Upper lobe of left lung (tissue), 6 donors: ENCODE data around the gene CCT7. TPM values are rescaled to one million over a fixed set of nuclear protein-coding genes. Genes with fewer than 3 reads are reported as not detected.

Experiments
- ATAC-seq, 2 donors: fragments of 200-7000 bp; cut with Tn5 transposase; one replicate each; pipeline ENCODE4 v1.9.1; 2022; ENCODE audit warnings: mild to moderate bottlenecking in 2 of 2, moderate library complexity in 2 of 2; ENCODE audit not compliant: low FRiP score in 2 of 2
- DNase-seq, 2 donors: peaks; one replicate each; pipeline ENCODE4 v3.0.0-alpha.2; 2019 to 2020
- H3K27ac ChIP-seq, 4 donors: fragments of 200-600 bp; sonication (generic); one replicate each; pipeline ENCODE4 v1.5.1; 2016 to 2019
- H3K27me3 ChIP-seq, 4 donors: fragments of 200-600 bp; sonication (generic); one replicate each; pipeline ENCODE4 v1.5.1; 2017 to 2019
- H3K36me3 ChIP-seq, 4 donors: fragments of 200-600 bp; sonication (generic); one replicate each; pipeline ENCODE4 v1.5.1; 2016 to 2019
- H3K4me1 ChIP-seq, 4 donors: fragments of 200-600 bp; sonication (generic); one replicate each; pipeline ENCODE4 v1.5.1; 2018 to 2019
- H3K4me3 ChIP-seq, 4 donors: fragments of 200-600 bp; sonication (generic); one replicate each; pipeline ENCODE4 v1.5.1; 2017 to 2019; ENCODE audit warnings: mild to moderate bottlenecking in 2 of 4, moderate library complexity in 1 of 4
- H3K9me3 ChIP-seq, 4 donors: fragments of 200-600 bp; sonication (generic); one replicate each; pipeline ENCODE4 v1.5.1; 2018 to 2019
- EP300 ChIP-seq, 4 donors: sonication (generic); formaldehyde crosslinking; IDR thresholded peaks; one replicate each; pipeline ENCODE4 v1.5.1; 2017; ENCODE audit warnings: antibody characterized with exemption in 4 of 4, control low read depth in 2 of 4
- POLR2A ChIP-seq, 4 donors: fragments of 450-650 bp; IDR thresholded peaks; one replicate each; pipeline ENCODE4 v1.5.1; 2016 to 2017; ENCODE audit warnings: antibody characterized with exemption in 4 of 4, mild to moderate bottlenecking in 2 of 4
- POLR2AphosphoS5 ChIP-seq, 2 donors: sonication (generic); formaldehyde crosslinking; IDR thresholded peaks; one replicate each; pipeline ENCODE4 v1.5.1; 2017; ENCODE audit warnings: antibody characterized with exemption in 2 of 2
- WGBS, 2 donors: methylation state at CpG; one replicate each; pipeline ENCODE4 v1.1.5; 2017 to 2018; 5-methylcytosine and 5-hydroxymethylcytosine counted together
- total RNA-seq, 6 donors: library from RNA; depleted of rRNA in 4 of 6; stranded (reverse); fragments of >200 nt in 4 of 6; gene quantifications; one replicate each; pipeline versions ENCODE4 v1.1.0 to v1.2.1, GENCODE V29; 2016 to 2021
- TF ChIP-seq, protein P1 (sequence below), 6 experiments: fragments of 450-650 bp in 4 of 6; fragments of 200-600 bp in 2 of 6; sonication (generic) in 2 of 6; IDR thresholded peaks; one replicate each; pipeline ENCODE4 v1.5.1; 2016 to 2019; ENCODE audit warnings: antibody characterized with exemption in 6 of 6
- donor health status: DM: no; HTN: no; CAD: no; lungs with moderate emphysema.
- donor health status: DM: no; HTN: yes; CAD: no; lungs with severe emphysema.

Gene CCT7
- total RNA-seq, 6 donors from 2014 or later: 70.2 to 183 (median 129) TPM

DNA sequence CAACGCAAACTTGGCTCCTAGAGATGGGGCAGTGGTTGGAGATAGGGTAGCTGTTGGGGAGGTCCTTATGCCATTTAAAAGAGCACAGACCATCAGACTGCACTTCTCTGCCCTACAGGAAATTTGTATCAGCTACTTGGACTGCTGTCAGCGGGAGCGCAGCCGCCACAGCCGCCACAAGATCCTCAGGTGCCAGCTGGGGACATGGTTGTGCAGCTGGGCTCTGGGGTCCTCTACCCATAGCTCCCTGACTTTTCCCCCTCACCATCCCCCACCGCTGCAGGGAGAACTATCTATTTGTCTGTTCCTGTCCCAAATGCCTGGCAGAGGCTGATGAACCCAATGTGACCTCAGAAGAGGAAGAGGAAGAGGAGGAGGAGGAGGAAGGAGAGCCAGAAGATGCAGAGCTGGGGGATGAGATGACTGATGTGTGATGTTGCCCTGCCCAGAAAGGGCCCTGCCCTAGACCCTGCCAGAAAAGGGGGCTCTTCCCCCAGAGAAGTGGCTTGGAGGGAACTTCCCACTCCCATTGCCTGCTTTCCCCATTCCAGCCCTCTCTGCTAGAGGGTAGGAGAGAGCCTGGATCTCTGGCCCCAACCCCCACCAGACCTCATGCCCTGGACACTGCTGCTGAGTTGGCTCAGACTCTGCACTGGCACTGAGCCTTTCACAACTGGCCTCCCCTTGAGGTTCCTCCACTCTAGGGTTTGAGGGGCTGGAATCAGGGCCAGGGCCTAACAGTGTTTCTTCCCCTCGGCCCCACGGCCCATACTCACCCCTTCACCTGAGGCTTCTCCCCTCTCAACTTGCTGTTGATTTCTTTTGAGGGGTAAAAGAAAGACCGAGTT is 8.4 kb upstream of the CCT7 start:
- DNase-seq (no peak), ATAC-seq (no peak)
- no peaks in the 10 kb centered on the region for H3K27me3 ChIP-seq
- peaks cover 0 to 6% (median 0%) of the 10 kb centered on the region in 4 donors for H3K4me1 ChIP-seq
- peaks cover 0 to 69% (median 42%) of the 10 kb centered on the region in 4 donors for H3K36me3 ChIP-seq
- H3K4me3 ChIP-seq: no peak overlapping the region
- H3K9me3 ChIP-seq: no peaks in the 10 kb centered on the region
- WGBS, 2 donors: 72 to 84% methylated on average over 8 to 9 of the region's 9 CpGs
- no peak overlapping the region for H3K27ac ChIP-seq
- TF ChIP-seq POLR2A (IDR thresholded peaks at IDR 0.05): no peak
- no peak for TF ChIP-seq POLR2AphosphoS5 (IDR thresholded peaks at IDR 0.05)
- TF ChIP-seq EP300 (IDR thresholded peaks at IDR 0.05): no peak
- TF ChIP-seq, protein P1, sequence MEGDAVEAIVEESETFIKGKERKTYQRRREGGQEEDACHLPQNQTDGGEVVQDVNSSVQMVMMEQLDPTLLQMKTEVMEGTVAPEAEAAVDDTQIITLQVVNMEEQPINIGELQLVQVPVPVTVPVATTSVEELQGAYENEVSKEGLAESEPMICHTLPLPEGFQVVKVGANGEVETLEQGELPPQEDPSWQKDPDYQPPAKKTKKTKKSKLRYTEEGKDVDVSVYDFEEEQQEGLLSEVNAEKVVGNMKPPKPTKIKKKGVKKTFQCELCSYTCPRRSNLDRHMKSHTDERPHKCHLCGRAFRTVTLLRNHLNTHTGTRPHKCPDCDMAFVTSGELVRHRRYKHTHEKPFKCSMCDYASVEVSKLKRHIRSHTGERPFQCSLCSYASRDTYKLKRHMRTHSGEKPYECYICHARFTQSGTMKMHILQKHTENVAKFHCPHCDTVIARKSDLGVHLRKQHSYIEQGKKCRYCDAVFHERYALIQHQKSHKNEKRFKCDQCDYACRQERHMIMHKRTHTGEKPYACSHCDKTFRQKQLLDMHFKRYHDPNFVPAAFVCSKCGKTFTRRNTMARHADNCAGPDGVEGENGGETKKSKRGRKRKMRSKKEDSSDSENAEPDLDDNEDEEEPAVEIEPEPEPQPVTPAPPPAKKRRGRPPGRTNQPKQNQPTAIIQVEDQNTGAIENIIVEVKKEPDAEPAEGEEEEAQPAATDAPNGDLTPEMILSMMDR (IDR thresholded peaks at IDR 0.05): no peak

DNA sequence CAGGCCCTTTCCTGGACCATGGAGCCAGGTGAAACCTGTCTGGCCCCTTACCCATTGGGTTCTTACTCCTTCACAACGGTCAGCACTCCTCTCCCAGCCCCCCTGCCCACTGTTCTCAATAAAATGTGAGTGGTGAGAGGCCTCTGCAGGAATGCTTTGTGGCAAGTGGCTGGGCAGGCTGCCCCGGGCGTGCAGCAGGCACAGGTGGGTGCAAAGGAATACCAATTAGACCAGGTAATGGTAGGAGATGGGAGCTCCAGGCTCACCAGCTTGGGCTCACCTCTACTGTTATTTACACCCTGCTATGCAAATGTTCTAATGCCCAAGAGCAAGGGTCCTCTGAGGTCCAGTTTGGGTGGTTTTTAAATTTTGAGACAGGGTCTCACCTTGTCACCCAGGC is 7.0 kb upstream of the CCT7 start:
- peaks cover 0 to 6% (median 0%) of the 10 kb centered on the region in 4 donors for H3K4me1 ChIP-seq
- peaks cover 0 to 64% (median 35%) of the 10 kb centered on the region in 4 donors for H3K36me3 ChIP-seq
- no peaks in the 10 kb centered on the region for H3K9me3 ChIP-seq
- no peak overlapping the region for H3K27ac ChIP-seq
- DNase-seq (no peak), ATAC-seq (no peak)
- TF ChIP-seq, protein P1 (IDR thresholded peaks at IDR 0.05): no peak
- TF ChIP-seq POLR2AphosphoS5 (IDR thresholded peaks at IDR 0.05) (no peak), EP300 (IDR thresholded peaks at IDR 0.05) (no peak), POLR2A (IDR thresholded peaks at IDR 0.05) (no peak)
- no peaks in the 10 kb centered on the region for H3K27me3 ChIP-seq
- 65 to 94% methylated on average over 2 to 3 of the region's 3 CpGs for WGBS, 2 donors
- no peak overlapping the region for H3K4me3 ChIP-seq

DNA sequence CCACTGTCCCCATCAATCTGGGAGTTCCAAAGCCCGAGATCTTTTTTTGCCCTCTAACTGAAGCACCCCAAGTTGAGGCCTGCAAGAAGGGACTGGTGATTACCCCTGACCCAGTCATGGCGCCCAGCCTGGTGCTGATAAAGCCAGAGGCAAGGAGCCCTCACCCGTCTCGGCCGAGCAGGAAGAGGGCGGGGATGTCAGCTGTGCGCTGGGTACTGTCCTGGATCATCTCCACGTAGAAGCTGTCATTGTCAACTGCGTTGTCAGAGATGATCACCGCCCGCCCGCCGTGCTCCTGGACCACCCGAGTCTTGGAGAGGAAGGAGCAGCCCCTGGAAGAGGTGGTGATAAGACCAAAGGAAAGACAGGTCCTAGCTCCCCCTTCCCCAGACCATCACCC is 5.5 kb upstream of the CCT7 start:
- H3K4me3 ChIP-seq: no peak overlapping the region
- ATAC-seq (no peak), DNase-seq (peak in 1 of 2 donors; percentile 77)
- H3K27me3 ChIP-seq: no peaks in the 10 kb centered on the region
- TF ChIP-seq EP300 (IDR thresholded peaks at IDR 0.05) (no peak), POLR2A (IDR thresholded peaks at IDR 0.05) (no peak), POLR2AphosphoS5 (IDR thresholded peaks at IDR 0.05) (no peak)
- TF ChIP-seq, protein P1 (IDR thresholded peaks at IDR 0.05): no peak
- H3K27ac ChIP-seq: no peak overlapping the region
- H3K4me1 ChIP-seq: peaks cover 4 to 12% (median 7%) of the 10 kb centered on the region in 4 donors
- H3K36me3 ChIP-seq: peaks cover 0 to 51% (median 24%) of the 10 kb centered on the region in 4 donors
- 85 to 91% methylated on average over 14 of the region's 14 CpGs for WGBS, 2 donors
- no peaks in the 10 kb centered on the region for H3K9me3 ChIP-seq

DNA sequence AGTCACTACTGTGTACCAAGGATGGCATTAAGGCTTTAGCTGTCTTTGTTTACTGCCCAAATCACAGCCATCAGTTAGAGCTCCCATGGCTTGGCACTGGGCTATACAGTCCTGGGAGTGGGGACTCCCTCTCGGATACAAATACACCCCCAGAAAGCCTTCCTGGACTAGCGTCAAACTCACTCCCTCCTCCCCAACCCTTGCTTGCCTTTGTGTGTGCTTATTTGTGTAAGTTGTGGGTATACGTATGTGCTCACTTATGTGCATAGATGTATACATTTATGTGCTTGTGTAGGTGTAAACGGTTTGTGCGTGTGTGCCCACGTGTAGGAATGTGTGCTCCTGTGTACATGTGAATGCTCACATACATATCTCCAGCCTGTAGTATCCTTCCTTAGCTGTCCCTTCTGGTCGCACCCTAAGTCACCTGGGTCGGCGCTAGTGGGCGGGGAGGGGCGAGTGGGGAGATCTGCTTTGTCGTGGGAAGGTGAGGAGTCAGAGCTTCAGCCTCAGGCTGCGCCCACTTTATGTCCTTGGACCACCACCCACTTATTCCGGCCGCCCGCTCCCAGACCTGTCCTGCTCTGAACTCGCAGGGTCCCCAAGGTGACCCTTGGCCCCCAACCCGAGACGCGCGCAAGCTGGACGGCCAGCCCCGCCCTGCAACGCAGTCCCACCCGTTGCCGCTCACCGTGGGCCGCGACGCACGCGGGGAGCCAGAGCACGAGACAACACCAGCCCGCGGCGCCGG is 1.5 kb upstream of the CCT7 start:
- Histone ChIP-seq H3K4me1 (peaks cover 26 to 36% (median 31%) of the 10 kb centered on the region in 4 donors), H3K27me3 (no peaks in the 10 kb centered on the region), H3K36me3 (peaks cover 0 to 21% (median 7%) of the 10 kb centered on the region in 4 donors), H3K9me3 (no peaks in the 10 kb centered on the region), H3K27ac (peak overlapping the region; percentile 54 to 96 (median 88)), H3K4me3 (peak overlapping the region; percentile 70 to 95 (median 95))
- WGBS, 2 donors: 3 to 7% methylated on average over 9 to 37 of the region's 37 CpGs
- DNase-seq: no peak
- ATAC-seq: no peak
- TF ChIP-seq POLR2AphosphoS5 (IDR thresholded peaks at IDR 0.05) (no peak), EP300 (IDR thresholded peaks at IDR 0.05) (no peak), POLR2A (IDR thresholded peaks at IDR 0.05) (no peak)
- TF ChIP-seq, protein P1 (IDR thresholded peaks at IDR 0.05): no peak
